Measurements from ENCODE around the gene AIP. TPM values are rescaled to one million over a fixed set of nuclear protein-coding genes. Genes with fewer than 3 reads are reported as not detected.
"Not testable (repeated sequence)": the region's sequence is repeated elsewhere in the genome, so short reads cannot be mapped to it uniquely, and the experiment has no call there.

The AIP gene
- total RNA-seq, 2 experiments from 2014 or later = 149 to 164 TPM

DNA sequence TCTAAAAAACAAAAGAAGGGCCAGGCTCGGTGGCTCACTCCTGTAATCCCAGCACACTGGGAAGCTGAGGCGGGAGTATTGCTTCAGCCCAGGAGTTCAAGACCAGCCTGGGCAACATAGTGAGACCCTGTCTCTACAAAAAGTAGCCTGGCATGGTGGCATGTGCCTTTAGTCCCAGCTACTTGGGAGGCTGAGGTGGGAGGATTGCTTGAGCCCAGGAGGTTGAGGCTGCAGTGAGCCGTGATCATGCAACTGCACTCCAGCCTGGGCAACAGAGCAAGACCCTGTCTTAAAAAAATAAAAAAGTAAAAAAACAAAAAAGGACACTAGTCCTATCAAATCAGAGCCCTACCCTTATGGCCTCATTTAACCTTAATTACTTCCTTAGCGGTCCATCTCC is 28.7 kb downstream of the AIP start:
- H3K4me3 Mint-ChIP-seq; H3K9me3 Mint-ChIP-seq; H3K27ac Mint-ChIP-seq; DNase-seq; H3K36me3 Mint-ChIP-seq (ENCODE audit: low read depth); CTCF ChIA-PET; POLR2A ChIA-PET: not testable (repeated sequence)
- H3K4me1 Mint-ChIP-seq = peaks cover 20% of the 10 kb centered on the region
- H3K27me3 Mint-ChIP-seq = peaks cover 19% of the 10 kb centered on the region

DNA sequence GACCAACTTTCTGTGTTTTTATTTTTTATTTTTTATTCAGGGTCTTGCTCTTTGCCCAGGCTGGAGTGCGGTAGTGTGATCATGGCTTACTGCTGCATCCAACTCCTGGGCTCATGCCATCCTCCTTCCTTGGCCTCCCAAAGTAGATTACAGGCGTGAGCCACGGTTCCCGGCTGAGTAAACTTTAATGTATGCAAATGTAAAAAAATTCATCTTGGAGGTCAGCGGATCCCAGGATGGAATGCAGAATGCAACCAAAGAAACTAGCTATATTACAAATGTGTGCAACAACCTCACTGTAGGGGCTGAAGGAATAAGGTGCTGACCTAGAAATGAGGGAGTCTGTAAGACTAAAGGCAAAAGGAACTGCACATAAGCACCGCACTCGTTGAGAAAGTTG is 31.3 kb downstream of the AIP start:
- no peak overlapping the region for H3K27ac Mint-ChIP-seq
- no peak for DNase-seq
- H3K36me3 Mint-ChIP-seq (ENCODE audit: low read depth) = no peaks in the 10 kb centered on the region
- no peaks in the 10 kb centered on the region for H3K9me3 Mint-ChIP-seq
- no peak overlapping the region for H3K4me3 Mint-ChIP-seq
- peaks cover 19% of the 10 kb centered on the region for H3K27me3 Mint-ChIP-seq
- POLR2A ChIA-PET = no interaction called here
- H3K4me1 Mint-ChIP-seq = peaks cover 5% of the 10 kb centered on the region
- CTCF ChIA-PET = interaction anchor here (1.4 kb wide), 1 partner anchor 113 kb away, joined by 4 read pairs; the partner anchor contains the start of gene PPP1CA

GRCh38 chr11:67516806-67517205 is 34.0 kb downstream of the AIP start:
- Mint-ChIP-seq H3K4me1 (no peaks in the 10 kb centered on the region), H3K36me3 (ENCODE audit: low read depth) (no peaks in the 10 kb centered on the region), H3K27me3 (peaks cover 10% of the 10 kb centered on the region), H3K9me3 (no peaks in the 10 kb centered on the region), H3K4me3 (no peak overlapping the region), H3K27ac (no peak overlapping the region)
- ChIA-PET CTCF (interaction anchor here (1.2 kb wide), 1 partner anchor 96 kb away, joined by 3 read pairs; no protein-coding TSS in a partner anchor), POLR2A (no interaction called here)
- no peak for DNase-seq

DNA sequence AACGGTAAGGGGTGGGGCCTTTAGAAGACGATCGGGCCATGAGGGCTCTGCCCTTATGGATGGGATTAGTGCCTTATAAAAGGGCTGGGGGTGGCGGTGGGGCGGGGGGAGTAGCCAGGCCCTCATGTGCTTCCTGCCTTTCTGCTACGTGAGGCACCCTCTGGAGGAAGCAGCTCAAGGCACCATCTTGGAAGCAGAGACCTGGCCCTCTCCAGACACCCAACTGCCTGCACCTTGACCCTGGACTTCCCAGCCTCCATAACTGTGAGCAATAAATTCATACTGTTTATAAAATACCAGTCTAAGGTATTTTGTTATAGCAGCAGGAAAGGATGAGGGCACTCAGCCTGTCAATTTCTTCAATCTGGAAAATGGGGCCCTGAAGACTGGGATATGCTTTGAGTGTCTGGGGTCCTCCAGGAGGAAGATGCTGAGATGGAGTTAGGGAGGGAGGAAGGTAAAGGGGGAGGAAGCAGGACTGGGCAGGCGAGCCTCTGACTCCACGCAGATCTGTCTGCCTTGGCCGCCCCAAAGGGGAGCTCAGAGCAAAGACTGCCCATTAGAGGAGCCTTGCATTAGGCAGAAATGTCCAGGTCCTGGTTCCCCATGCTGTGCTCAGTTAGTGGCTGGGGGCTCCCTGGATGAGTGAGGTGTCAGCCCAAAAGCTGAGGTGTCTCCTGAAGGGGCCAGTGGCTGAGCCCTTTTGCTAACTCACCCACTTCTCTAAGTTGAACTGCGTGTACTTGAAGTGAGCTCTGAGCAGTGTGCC is 35.1 kb downstream of the AIP start:
- Mint-ChIP-seq H3K4me3 (no peak overlapping the region), H3K36me3 (ENCODE audit: low read depth) (no peaks in the 10 kb centered on the region), H3K27me3 (peaks cover 8% of the 10 kb centered on the region), H3K9me3 (no peaks in the 10 kb centered on the region), H3K4me1 (no peaks in the 10 kb centered on the region), H3K27ac (no peak overlapping the region)
- ChIA-PET CTCF (no interaction called here), POLR2A (no interaction called here)
- DNase-seq = no peak

- Mint-ChIP-seq H3K4me1 (no peaks in the 10 kb centered on the region), H3K27ac (no peak overlapping the region), H3K36me3 (ENCODE audit: low read depth) (no peaks in the 10 kb centered on the region), H3K9me3 (no peaks in the 10 kb centered on the region), H3K27me3 (no peaks in the 10 kb centered on the region), H3K4me3 (no peak overlapping the region)
- no peak for DNase-seq
- ChIA-PET POLR2A (no interaction called here), CTCF (interaction anchor here (1.2 kb wide), 1 partner anchor 110 kb away, joined by 3 read pairs; no protein-coding TSS in a partner anchor)
Observed at GRCh38 chr11:67519726-67520125, 36.9 kb downstream of the AIP start.

GRCh38 chr11:67520856-67521824 is 38.3 kb downstream of the AIP start:
- Mint-ChIP-seq H3K27ac (no peak overlapping the region), H3K27me3 (no peaks in the 10 kb centered on the region), H3K4me1 (no peaks in the 10 kb centered on the region), H3K9me3 (no peaks in the 10 kb centered on the region), H3K4me3 (no peak overlapping the region), H3K36me3 (ENCODE audit: low read depth) (no peaks in the 10 kb centered on the region)
- CTCF ChIA-PET = interaction anchor here (1.0 kb wide), 3 partner anchors 9 to 167 kb away, joined by 3 to 4 read pairs (median 3); no protein-coding TSS in a partner anchor
- POLR2A ChIA-PET = no interaction called here
- no peak for DNase-seq

GRCh38 chr11:67521924-67522323 is 39.1 kb downstream of the AIP start:
- no peak for DNase-seq
- POLR2A ChIA-PET = no interaction called here
- H3K36me3 Mint-ChIP-seq (ENCODE audit: low read depth) = no peaks in the 10 kb centered on the region
- H3K27me3 Mint-ChIP-seq = no peaks in the 10 kb centered on the region
- H3K27ac Mint-ChIP-seq = no peak overlapping the region
- no peaks in the 10 kb centered on the region for H3K4me1 Mint-ChIP-seq
- H3K4me3 Mint-ChIP-seq = no peak overlapping the region
- H3K9me3 Mint-ChIP-seq = no peaks in the 10 kb centered on the region
- CTCF ChIA-PET = interaction anchor here (1.0 kb wide), 1 partner anchor 9 kb away, joined by 3 read pairs; no protein-coding TSS in a partner anchor

- no peak for DNase-seq
- Mint-ChIP-seq H3K27me3 (peaks cover 3% of the 10 kb centered on the region), H3K4me1 (no peaks in the 10 kb centered on the region), H3K9me3 (no peaks in the 10 kb centered on the region), H3K4me3 (no peak overlapping the region), H3K27ac (no peak overlapping the region), H3K36me3 (ENCODE audit: low read depth) (no peaks in the 10 kb centered on the region)
- CTCF ChIA-PET = interaction anchor here (0.6 to 1.0 kb wide), 2 partner anchors 9 to 507 kb away, joined by 3 read pairs; no protein-coding TSS in a partner anchor
- POLR2A ChIA-PET = no interaction called here
Observed at GRCh38 chr11:67522338-67522737, 39.5 kb downstream of the AIP start.

DNA sequence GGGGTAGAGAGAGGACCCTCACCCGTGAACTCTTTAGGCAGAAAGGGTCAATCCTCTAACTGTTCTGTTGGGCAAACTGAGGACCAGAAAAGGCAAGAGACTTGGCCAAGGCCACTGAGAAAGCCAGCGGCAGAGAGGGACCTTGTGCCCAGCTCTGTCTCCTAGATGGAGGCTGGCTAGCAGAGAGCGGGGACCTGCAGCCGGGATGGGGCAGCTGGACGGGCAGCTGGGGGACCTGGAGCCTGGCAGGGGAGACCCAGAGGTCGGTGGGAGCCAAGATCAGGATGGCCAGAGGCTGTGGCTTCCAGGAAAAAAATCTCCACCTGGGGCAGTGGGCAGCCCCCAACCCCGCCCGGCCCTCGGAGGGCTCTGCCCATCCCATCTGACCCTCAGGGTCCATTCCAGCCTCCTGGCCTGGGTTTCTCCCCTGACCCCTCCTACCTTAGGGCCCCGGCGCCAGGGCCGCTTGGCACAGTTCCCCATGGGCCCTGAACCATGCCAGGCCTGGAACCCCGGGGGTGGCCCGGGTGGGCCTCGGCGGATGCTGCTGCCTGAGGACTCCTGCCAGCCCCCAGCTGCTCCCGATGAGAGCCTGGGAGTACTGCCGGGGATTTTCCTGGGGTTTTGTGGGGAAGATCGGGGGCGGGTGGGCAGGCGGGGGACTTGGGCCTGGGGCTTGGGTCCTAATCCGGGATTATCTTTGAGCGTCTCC is 40.2 kb downstream of the AIP start, which contains the start of gene CABP2:
CABP2 (minus strand) TSS at position 603 of the 712 bp plus-strand sequence; CDS start at position 483, 120 bp downstream.
- Mint-ChIP-seq H3K27me3 (peaks cover 6% of the 10 kb centered on the region), H3K36me3 (ENCODE audit: low read depth) (no peaks in the 10 kb centered on the region), H3K4me1 (no peaks in the 10 kb centered on the region), H3K9me3 (no peaks in the 10 kb centered on the region), H3K27ac (no peak within 1 kb of the TSS), H3K4me3 (no peak within 1 kb of the TSS)
- ChIA-PET CTCF (interaction anchor here (0.6 kb wide), 1 partner anchor 507 kb away, joined by 3 read pairs; no protein-coding TSS in a partner anchor), POLR2A (no interaction called here)
- no peak for DNase-seq

DNA sequence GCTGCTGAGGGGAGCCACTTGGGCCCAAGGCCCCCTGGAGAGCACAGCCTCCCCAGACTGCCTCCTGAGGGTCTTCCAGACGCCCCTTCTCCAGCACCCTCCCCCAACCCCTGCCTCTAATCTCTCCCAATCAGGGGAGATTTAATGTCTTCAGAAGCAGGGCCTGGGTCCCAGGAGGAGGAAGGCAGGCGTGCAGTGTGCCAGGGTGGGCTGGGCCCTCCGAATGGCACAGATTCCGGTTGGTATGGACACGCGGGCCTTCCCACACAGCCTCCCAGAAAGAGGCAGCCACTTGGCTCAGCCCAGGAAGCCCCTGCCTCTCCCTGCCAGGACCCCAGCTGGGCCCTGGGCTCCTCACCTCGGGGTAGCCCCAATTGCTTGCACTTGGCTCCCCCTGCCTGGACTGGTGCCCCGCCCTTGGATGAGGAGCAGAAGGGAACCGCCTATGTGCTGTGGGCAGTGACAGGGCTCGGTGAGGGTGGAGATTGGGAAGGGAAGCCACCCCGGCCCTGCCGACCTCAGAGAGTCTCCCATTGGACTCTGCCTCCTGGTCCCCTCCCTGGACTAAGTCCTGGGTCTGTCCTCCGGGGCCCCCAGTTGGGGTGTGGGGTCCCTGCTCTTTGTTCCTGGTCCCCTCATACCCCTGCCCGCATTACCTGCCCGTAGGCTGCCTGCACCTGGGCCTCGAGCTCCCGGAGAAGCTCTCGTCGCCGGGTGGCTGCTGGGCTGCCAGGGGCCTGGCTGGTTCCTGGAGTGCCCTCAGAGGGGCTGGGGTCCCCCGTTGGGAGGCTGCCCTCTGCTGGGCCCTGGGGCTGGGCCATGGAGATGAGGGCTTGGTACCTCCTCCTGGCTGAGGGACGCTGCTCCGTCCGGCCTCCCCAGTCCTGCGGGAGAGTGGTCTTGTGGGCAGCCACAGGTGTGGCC is 41.0 kb downstream of the AIP start:
- DNase-seq = no peak
- Mint-ChIP-seq H3K4me1 (no peaks in the 10 kb centered on the region), H3K36me3 (ENCODE audit: low read depth) (no peaks in the 10 kb centered on the region), H3K27me3 (peaks cover 8% of the 10 kb centered on the region), H3K4me3 (no peak overlapping the region), H3K27ac (no peak overlapping the region), H3K9me3 (no peaks in the 10 kb centered on the region)
- POLR2A ChIA-PET = no interaction called here
- CTCF ChIA-PET = no interaction called here

DNA sequence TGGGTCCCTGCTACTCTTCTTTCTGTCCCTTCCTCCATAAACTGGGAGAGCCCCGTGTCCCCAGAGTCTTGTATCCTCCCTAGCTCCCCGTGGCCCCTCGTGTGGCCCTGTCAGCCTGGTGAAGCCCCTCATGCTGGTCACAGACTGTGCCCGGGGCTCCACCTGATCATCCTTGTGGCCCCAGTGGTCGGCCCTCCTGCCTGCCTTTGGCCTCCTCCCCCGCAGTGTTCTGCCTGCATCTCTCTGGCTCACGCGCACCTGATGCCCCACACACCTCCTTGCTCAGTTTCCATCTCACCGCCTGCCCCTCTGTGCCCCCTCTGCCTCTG is 41.6 kb downstream of the AIP start:
- ChIA-PET CTCF (no interaction called here), POLR2A (no interaction called here)
- H3K27me3 Mint-ChIP-seq = peaks cover 11% of the 10 kb centered on the region
- DNase-seq = no peak
- H3K27ac Mint-ChIP-seq = no peak overlapping the region
- no peaks in the 10 kb centered on the region for H3K4me1 Mint-ChIP-seq
- H3K36me3 Mint-ChIP-seq (ENCODE audit: low read depth) = no peaks in the 10 kb centered on the region
- no peaks in the 10 kb centered on the region for H3K9me3 Mint-ChIP-seq
- H3K4me3 Mint-ChIP-seq = no peak overlapping the region
